ENCODE results near the gene WDFY3. TPM values are rescaled to one million over a fixed set of nuclear protein-coding genes. Genes with fewer than 3 reads are reported as not detected.

Gene WDFY3
- total and polyA plus RNA-seq, 2 of the 4 experiments (the other 2 are of a cell fraction): 12.5 to 58.1 TPM

GRCh38 chr4:84862064-84862463 lies 104.4 kb downstream of the WDFY3 start:
- no peak overlapping the region for H2AK9ac ChIP-seq (replicated peaks; ENCODE audit: low read depth, low read length, poor library complexity)
- ChIA-PET POLR2A (ENCODE audit: unreplicated experiment) (no interaction called here), CTCF (no interaction called here)
- H2BK15ac ChIP-seq (ENCODE audit: low read depth, low read length): no peak overlapping the region
- no peak overlapping the region for H3K4me3 ChIP-seq (ENCODE audit: insufficient read depth, low read depth, low read length)
- no peak overlapping the region for H3K27ac ChIP-seq (ENCODE audit: insufficient read depth, low read length)
- TF ChIP-seq ELK1 (IDR thresholded peaks at IDR 0.05; ENCODE audit: borderline replicate concordance, low read depth, low read length): no peak
- no peak overlapping the region for H4K5ac ChIP-seq (ENCODE audit: low read depth, low read length)
- DNase-seq (no peak), ATAC-seq (ENCODE audit: low read depth) (no peak)
- H3K4me1 ChIP-seq (ENCODE audit: control insufficient read depth, insufficient read depth, low read length): no peaks in the 10 kb centered on the region
- intact Hi-C loops (cut with micrococcal nuclease): no loop called here
- H3K14ac ChIP-seq (replicated peaks; ENCODE audit: low read depth, low read length): no peak overlapping the region
- no peak overlapping the region for H3K56ac ChIP-seq (ENCODE audit: extremely low read depth, insufficient read depth, low read length)
- H2BK5ac ChIP-seq (ENCODE audit: low read depth, low read length, poor library complexity, severe bottlenecking): no peak overlapping the region
- H2BK20ac ChIP-seq (ENCODE audit: low read depth, low read length): no peak overlapping the region
- H3K79me1 ChIP-seq (ENCODE audit: low read depth in 1 of 2, low read length in 2 of 2): peaks cover 28 to 44% of the 10 kb centered on the region in 2 experiments
- no peak overlapping the region for H4K91ac ChIP-seq (ENCODE audit: insufficient read depth, low read depth, low read length)
- H3K18ac ChIP-seq (ENCODE audit: low read depth, low read length): no peak overlapping the region
- H3K9me3 ChIP-seq (ENCODE audit: control insufficient read depth, insufficient read depth, low read length): no peaks in the 10 kb centered on the region
- peaks cover 4% of the 10 kb centered on the region for H3K36me3 ChIP-seq (ENCODE audit: control insufficient read depth, insufficient read depth, low read length)
- H3K4ac ChIP-seq (ENCODE audit: low read depth, low read length): no peak overlapping the region
- no peak overlapping the region for H4K8ac ChIP-seq (ENCODE audit: low read depth in 2 of 2, low read length in 2 of 2)
- H4K20me1 ChIP-seq (ENCODE audit: insufficient read depth, low read length): no peaks in the 10 kb centered on the region
- H3K4me2 ChIP-seq (ENCODE audit: low read depth, low read length): no peak overlapping the region
- BruUV-seq (replicated peaks): no TSS peak
- H3K9me1 ChIP-seq (ENCODE audit: insufficient read depth, low read length): peaks cover 9% of the 10 kb centered on the region
- no peak overlapping the region for H3K9ac ChIP-seq (ENCODE audit: low read depth, low read length)
- WGBS, 2 experiments (ENCODE audit: extremely low coverage in 2 of 2, insufficient read length in 1 of 2): 75% methylated on average over 1 of the region's 2 CpGs; no CpG with 5 or more reads in 1 of the 2 experiments
- no peak overlapping the region for H3K23ac ChIP-seq (ENCODE audit: low read depth, low read length)
- no peak overlapping the region for H2BK120ac ChIP-seq (ENCODE audit: low read depth, low read length)
- H3K27me3 ChIP-seq (ENCODE audit: control insufficient read depth, insufficient read depth, low read length): no peaks in the 10 kb centered on the region
- H2AFZ ChIP-seq (replicated peaks; ENCODE audit: low read length, poor library complexity): no peak overlapping the region
- in situ Hi-C loops (cut with MboI; ENCODE audit: low sequenced_read_pairs): no loop called here
- dilution Hi-C loops (cut with HindIII; ENCODE audit: low sequenced_read_pairs, unreplicated experiment): no loop called here
- H2AK5ac ChIP-seq (ENCODE audit: low read depth, low read length): no peak overlapping the region
